GM23338 (cell line): ENCODE measurements around the gene EID2. TPM values are rescaled to one million over a fixed set of nuclear protein-coding genes. Genes with fewer than 3 reads are reported as not detected.

Source experiments
- ATAC-seq: fragments of 200-7000 bp; cut with Tn5 transposase; 3 replicates; pipeline ENCODE4 v1.9.1; 2020
- DNase-seq: peaks from one replicate; pipeline ENCODE4 v3.0.0-alpha.2; 2015; ENCODE audit warnings: low spot score
- H2AFZ ChIP-seq: fragments of 200-600 bp; sonication (generic); 2 replicates; pipeline ENCODE4 v1.8.0; 2016; ENCODE audit warnings: antibody characterized with exemption, mild to moderate bottlenecking, moderate library complexity
- H3F3A ChIP-seq: fragments of 200-600 bp; sonication (generic); replicated peaks from 2 replicates; pipeline ENCODE4 v1.8.0; 2017; ENCODE audit warnings: antibody characterized with exemption, mixed run types, low read depth
- H3K27ac ChIP-seq: fragments of 200-600 bp; sonication (generic); 2 replicates; pipeline ENCODE4 v1.6.1; 2016; ENCODE audit warnings: low read depth
- H3K27me3 ChIP-seq: fragments of 200-600 bp; sonication (generic); 2 replicates; pipeline ENCODE4 v1.8.0; 2016; ENCODE audit warnings: mild to moderate bottlenecking, mixed run types, moderate library complexity; ENCODE audit not compliant: insufficient read depth
- H3K36me3 ChIP-seq: fragments of 200-600 bp; sonication (generic); 2 replicates; pipeline ENCODE4 v1.8.0; 2016; ENCODE audit warnings: mild to moderate bottlenecking; ENCODE audit not compliant: insufficient read depth
- H3K4me1 ChIP-seq: fragments of 200-600 bp; sonication (generic); 2 replicates; pipeline ENCODE4 v1.8.0; 2016; ENCODE audit warnings: mild to moderate bottlenecking, moderate library complexity; ENCODE audit not compliant: insufficient read depth
- H3K4me2 ChIP-seq: fragments of 200-600 bp; sonication (generic); 2 replicates; pipeline ENCODE4 v1.7.1; 2017; ENCODE audit warnings: mixed run types
- H3K4me3 ChIP-seq: fragments of 200-600 bp; sonication (generic); 2 replicates; pipeline ENCODE4 v1.6.1; 2016; ENCODE audit warnings: mixed run types
- H3K79me2 ChIP-seq: fragments of 200-600 bp; sonication (generic); replicated peaks from 2 replicates; pipeline ENCODE4 v1.8.0; 2017; ENCODE audit warnings: mild to moderate bottlenecking; ENCODE audit not compliant: insufficient read depth
- H3K9me2 ChIP-seq: fragments of 200-600 bp; sonication (generic); 2 replicates; pipeline ENCODE4 v1.8.0; 2017; ENCODE audit not compliant: insufficient read depth
- H4K20me1 ChIP-seq: fragments of 200-600 bp; sonication (generic); replicated peaks from 2 replicates; pipeline ENCODE4 v1.8.0; 2017; ENCODE audit warnings: mild to moderate bottlenecking; ENCODE audit not compliant: insufficient read depth
- H3K27ac Mint-ChIP-seq: 2 replicates; pipeline ENCODE4 v1.8.0; 2020; ENCODE audit warnings: inconsistent platforms, mild to moderate bottlenecking, moderate library complexity, mixed read lengths
- H3K27me3 Mint-ChIP-seq: 3 replicates; pipeline ENCODE4 v1.8.0; 2022; ENCODE audit warnings: low read depth, mild to moderate bottlenecking, moderate library complexity, mixed read lengths, inconsistent platforms; ENCODE audit not compliant: insufficient read depth, poor library complexity
- H3K36me3 Mint-ChIP-seq: 3 replicates; pipeline ENCODE4 v1.8.0; 2021; ENCODE audit warnings: low read depth, mild to moderate bottlenecking, inconsistent platforms, moderate library complexity, mixed read lengths
- H3K4me1 Mint-ChIP-seq: 3 replicates; pipeline ENCODE4 v1.8.0; 2020; ENCODE audit warnings: mild to moderate bottlenecking, inconsistent platforms, mixed read lengths
- H3K4me3 Mint-ChIP-seq: 3 replicates; pipeline ENCODE4 v1.8.0; 2021; ENCODE audit warnings: moderate library complexity, mild to moderate bottlenecking, inconsistent platforms, mixed read lengths
- H3K9me3 Mint-ChIP-seq: 3 replicates; pipeline ENCODE4 v1.8.0; 2020; ENCODE audit warnings: moderate library complexity, mild to moderate bottlenecking, inconsistent platforms, mixed read lengths
- CREB1 ChIP-seq: fragments of 250-450 bp; sonication (Bioruptor Pico); IDR thresholded peaks from 2 replicates; pipeline ENCODE4 v1.5.0; 2020; ENCODE audit warnings: low read depth, mild to moderate bottlenecking, moderate library complexity
- EZH2 ChIP-seq: fragments of 200-600 bp; sonication (generic); IDR thresholded peaks from one replicate; pipeline ENCODE4 v1.8.0; 2017; ENCODE audit warnings: antibody characterized with exemption, mild to moderate bottlenecking, low read depth; ENCODE audit not compliant: unreplicated experiment
- EZH2phosphoT487 ChIP-seq: fragments of 200-600 bp; sonication (generic); IDR thresholded peaks from one replicate; pipeline ENCODE4 v1.8.1; 2018; ENCODE audit warnings: antibody characterized with exemption; ENCODE audit not compliant: unreplicated experiment
- JUNB ChIP-seq: IDR thresholded peaks from one replicate; pipeline ENCODE4 v1.6.1; 2016; ENCODE audit warnings: antibody characterized with exemption; ENCODE audit not compliant: unreplicated experiment
- NANOG ChIP-seq: IDR thresholded peaks from 2 replicates; pipeline ENCODE4 v1.6.1; 2016; ENCODE audit warnings: antibody characterized with exemption, borderline replicate concordance
- POLR2AphosphoS5 ChIP-seq: IDR thresholded peaks from 2 replicates; pipeline ENCODE4 v1.6.1; 2016; ENCODE audit warnings: antibody characterized with exemption, low read depth
- STAT1 ChIP-seq: IDR thresholded peaks from one replicate; pipeline ENCODE4 v1.6.1; 2016; ENCODE audit warnings: antibody characterized with exemption; ENCODE audit not compliant: unreplicated experiment
- ZNF114 ChIP-seq: fragments of 250-450 bp; sonication (Bioruptor Pico); IDR thresholded peaks from 2 replicates; pipeline ENCODE4 v1.5.0; 2020; ENCODE audit warnings: mild to moderate bottlenecking, moderate library complexity
- ZNF331 ChIP-seq: fragments of 250-450 bp; sonication (Bioruptor Pico); IDR thresholded peaks from 2 replicates; pipeline ENCODE4 v1.5.0; 2020; ENCODE audit warnings: low read depth, mild to moderate bottlenecking, moderate library complexity
- polyA plus RNA-seq: library from polyadenylated mRNA; unstranded; fragments of >200 nt; fragmentation: Nextera tagmentation; extraction: Ambion mirVana; gene quantifications from 2 replicates; pipeline ENCODE4 v1.2.1, GENCODE V29; 2016
- total RNA-seq: library from RNA; depleted of rRNA; stranded (reverse); fragments of >200 nt; shearing (Covaris generic); gene quantifications from 2 replicates; pipeline ENCODE4 v1.2.3, GENCODE V29; 2014
- TF ChIP-seq, protein P1 (sequence below), 2 experiments: fragments of 200-600 bp in 1 of 2; sonication (generic) in 1 of 2; conservative IDR thresholded peaks; 2 replicates each; pipeline versions ENCODE4 v1.5.1 to v1.6.1; 2016 to 2017; ENCODE audit warnings: antibody characterized with exemption in 2 of 2, low read depth in 2 of 2, mild to moderate bottlenecking in 2 of 2, moderate library complexity in 1 of 2
- TF ChIP-seq, protein P2 (sequence below): fragments of 250-450 bp; sonication (Bioruptor Pico); IDR thresholded peaks from 2 replicates; pipeline ENCODE4 v1.5.0; 2020; ENCODE audit warnings: mild to moderate bottlenecking, moderate library complexity
- TF ChIP-seq, protein P3 (sequence below): IDR thresholded peaks from one replicate; pipeline ENCODE4 v1.6.1; 2018; ENCODE audit warnings: antibody characterized with exemption; ENCODE audit not compliant: unreplicated experiment
- TF ChIP-seq, protein P4 (sequence below): IDR thresholded peaks from 2 replicates; pipeline ENCODE4 v1.6.1; 2016; ENCODE audit warnings: antibody characterized with exemption

The EID2 gene
- total and polyA plus RNA-seq, 2 experiments from 2014 or later, result 24.4 to 25.2 TPM

DNA sequence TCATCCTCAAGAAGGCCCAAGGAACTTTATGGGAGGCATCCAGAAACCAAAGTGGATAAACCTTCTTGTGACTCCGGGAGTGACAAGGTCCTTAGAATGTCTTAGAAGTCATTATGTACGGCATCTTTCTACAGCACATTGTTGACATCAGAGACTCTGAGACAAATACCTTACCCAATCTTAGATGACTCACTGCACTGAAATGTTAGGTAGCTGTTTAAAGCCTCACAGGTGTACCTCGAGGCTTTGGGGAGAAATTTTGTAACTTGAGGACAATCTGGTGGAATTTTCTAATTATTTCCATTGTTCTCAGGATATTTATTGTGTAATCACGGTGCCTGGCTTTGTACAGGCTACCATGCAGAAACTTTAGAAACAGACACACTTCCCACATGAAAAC, 47.5 kb upstream of the EID2 start:
- H3K36me3 ChIP-seq, result no peaks in the 10 kb centered on the region
- no peaks in the 10 kb centered on the region for H3K9me3 Mint-ChIP-seq
- H3K9me2 ChIP-seq, result no peaks in the 10 kb centered on the region
- TF ChIP-seq, protein P1, sequence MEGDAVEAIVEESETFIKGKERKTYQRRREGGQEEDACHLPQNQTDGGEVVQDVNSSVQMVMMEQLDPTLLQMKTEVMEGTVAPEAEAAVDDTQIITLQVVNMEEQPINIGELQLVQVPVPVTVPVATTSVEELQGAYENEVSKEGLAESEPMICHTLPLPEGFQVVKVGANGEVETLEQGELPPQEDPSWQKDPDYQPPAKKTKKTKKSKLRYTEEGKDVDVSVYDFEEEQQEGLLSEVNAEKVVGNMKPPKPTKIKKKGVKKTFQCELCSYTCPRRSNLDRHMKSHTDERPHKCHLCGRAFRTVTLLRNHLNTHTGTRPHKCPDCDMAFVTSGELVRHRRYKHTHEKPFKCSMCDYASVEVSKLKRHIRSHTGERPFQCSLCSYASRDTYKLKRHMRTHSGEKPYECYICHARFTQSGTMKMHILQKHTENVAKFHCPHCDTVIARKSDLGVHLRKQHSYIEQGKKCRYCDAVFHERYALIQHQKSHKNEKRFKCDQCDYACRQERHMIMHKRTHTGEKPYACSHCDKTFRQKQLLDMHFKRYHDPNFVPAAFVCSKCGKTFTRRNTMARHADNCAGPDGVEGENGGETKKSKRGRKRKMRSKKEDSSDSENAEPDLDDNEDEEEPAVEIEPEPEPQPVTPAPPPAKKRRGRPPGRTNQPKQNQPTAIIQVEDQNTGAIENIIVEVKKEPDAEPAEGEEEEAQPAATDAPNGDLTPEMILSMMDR (conservative IDR thresholded peaks at IDR 0.05; ENCODE audit: low read depth in 2 of 2), result no peak
- TF ChIP-seq POLR2AphosphoS5, result no peak
- TF ChIP-seq CREB1, result no peak
- TF ChIP-seq, protein P2, sequence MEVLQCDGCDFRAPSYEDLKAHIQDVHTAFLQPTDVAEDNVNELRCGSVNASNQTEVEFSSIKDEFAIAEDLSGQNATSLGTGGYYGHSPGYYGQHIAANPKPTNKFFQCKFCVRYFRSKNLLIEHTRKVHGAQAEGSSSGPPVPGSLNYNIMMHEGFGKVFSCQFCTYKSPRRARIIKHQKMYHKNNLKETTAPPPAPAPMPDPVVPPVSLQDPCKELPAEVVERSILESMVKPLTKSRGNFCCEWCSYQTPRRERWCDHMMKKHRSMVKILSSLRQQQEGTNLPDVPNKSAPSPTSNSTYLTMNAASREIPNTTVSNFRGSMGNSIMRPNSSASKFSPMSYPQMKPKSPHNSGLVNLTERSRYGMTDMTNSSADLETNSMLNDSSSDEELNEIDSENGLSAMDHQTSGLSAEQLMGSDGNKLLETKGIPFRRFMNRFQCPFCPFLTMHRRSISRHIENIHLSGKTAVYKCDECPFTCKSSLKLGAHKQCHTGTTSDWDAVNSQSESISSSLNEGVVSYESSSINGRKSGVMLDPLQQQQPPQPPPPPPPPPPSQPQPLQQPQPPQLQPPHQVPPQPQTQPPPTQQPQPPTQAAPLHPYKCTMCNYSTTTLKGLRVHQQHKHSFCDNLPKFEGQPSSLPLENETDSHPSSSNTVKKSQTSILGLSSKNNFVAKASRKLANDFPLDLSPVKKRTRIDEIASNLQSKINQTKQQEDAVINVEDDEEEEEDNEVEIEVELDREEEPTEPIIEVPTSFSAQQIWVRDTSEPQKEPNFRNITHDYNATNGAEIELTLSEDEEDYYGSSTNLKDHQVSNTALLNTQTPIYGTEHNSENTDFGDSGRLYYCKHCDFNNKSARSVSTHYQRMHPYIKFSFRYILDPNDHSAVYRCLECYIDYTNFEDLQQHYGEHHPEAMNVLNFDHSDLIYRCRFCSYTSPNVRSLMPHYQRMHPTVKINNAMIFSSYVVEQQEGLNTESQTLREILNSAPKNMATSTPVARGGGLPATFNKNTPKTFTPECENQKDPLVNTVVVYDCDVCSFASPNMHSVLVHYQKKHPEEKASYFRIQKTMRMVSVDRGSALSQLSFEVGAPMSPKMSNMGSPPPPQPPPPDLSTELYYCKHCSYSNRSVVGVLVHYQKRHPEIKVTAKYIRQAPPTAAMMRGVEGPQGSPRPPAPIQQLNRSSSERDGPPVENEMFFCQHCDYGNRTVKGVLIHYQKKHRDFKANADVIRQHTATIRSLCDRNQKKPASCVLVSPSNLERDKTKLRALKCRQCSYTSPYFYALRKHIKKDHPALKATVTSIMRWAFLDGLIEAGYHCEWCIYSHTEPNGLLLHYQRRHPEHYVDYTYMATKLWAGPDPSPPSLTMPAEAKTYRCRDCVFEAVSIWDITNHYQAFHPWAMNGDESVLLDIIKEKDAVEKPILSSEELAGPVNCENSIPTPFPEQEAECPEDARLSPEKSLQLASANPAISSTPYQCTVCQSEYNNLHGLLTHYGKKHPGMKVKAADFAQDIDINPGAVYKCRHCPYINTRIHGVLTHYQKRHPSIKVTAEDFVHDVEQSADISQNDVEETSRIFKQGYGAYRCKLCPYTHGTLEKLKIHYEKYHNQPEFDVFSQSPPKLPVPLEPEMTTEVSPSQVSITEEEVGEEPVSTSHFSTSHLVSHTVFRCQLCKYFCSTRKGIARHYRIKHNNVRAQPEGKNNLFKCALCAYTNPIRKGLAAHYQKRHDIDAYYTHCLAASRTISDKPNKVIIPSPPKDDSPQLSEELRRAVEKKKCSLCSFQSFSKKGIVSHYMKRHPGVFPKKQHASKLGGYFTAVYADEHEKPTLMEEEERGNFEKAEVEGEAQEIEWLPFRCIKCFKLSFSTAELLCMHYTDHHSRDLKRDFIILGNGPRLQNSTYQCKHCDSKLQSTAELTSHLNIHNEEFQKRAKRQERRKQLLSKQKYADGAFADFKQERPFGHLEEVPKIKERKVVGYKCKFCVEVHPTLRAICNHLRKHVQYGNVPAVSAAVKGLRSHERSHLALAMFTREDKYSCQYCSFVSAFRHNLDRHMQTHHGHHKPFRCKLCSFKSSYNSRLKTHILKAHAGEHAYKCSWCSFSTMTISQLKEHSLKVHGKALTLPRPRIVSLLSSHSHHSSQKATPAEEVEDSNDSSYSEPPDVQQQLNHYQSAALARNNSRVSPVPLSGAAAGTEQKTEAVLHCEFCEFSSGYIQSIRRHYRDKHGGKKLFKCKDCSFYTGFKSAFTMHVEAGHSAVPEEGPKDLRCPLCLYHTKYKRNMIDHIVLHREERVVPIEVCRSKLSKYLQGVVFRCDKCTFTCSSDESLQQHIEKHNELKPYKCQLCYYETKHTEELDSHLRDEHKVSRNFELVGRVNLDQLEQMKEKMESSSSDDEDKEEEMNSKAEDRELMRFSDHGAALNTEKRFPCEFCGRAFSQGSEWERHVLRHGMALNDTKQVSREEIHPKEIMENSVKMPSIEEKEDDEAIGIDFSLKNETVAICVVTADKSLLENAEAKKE (CRISPR knock-in tag), result no peak
- TF ChIP-seq EZH2phosphoT487, result no peak
- TF ChIP-seq ZNF331, result no peak
- TF ChIP-seq, protein P3, sequence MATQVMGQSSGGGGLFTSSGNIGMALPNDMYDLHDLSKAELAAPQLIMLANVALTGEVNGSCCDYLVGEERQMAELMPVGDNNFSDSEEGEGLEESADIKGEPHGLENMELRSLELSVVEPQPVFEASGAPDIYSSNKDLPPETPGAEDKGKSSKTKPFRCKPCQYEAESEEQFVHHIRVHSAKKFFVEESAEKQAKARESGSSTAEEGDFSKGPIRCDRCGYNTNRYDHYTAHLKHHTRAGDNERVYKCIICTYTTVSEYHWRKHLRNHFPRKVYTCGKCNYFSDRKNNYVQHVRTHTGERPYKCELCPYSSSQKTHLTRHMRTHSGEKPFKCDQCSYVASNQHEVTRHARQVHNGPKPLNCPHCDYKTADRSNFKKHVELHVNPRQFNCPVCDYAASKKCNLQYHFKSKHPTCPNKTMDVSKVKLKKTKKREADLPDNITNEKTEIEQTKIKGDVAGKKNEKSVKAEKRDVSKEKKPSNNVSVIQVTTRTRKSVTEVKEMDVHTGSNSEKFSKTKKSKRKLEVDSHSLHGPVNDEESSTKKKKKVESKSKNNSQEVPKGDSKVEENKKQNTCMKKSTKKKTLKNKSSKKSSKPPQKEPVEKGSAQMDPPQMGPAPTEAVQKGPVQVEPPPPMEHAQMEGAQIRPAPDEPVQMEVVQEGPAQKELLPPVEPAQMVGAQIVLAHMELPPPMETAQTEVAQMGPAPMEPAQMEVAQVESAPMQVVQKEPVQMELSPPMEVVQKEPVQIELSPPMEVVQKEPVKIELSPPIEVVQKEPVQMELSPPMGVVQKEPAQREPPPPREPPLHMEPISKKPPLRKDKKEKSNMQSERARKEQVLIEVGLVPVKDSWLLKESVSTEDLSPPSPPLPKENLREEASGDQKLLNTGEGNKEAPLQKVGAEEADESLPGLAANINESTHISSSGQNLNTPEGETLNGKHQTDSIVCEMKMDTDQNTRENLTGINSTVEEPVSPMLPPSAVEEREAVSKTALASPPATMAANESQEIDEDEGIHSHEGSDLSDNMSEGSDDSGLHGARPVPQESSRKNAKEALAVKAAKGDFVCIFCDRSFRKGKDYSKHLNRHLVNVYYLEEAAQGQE, result no peak
- TF ChIP-seq EZH2, result no peak
- TF ChIP-seq, protein P4, sequence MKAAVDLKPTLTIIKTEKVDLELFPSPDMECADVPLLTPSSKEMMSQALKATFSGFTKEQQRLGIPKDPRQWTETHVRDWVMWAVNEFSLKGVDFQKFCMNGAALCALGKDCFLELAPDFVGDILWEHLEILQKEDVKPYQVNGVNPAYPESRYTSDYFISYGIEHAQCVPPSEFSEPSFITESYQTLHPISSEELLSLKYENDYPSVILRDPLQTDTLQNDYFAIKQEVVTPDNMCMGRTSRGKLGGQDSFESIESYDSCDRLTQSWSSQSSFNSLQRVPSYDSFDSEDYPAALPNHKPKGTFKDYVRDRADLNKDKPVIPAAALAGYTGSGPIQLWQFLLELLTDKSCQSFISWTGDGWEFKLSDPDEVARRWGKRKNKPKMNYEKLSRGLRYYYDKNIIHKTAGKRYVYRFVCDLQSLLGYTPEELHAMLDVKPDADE, result no peak
- TF ChIP-seq STAT1, result no peak
- TF ChIP-seq JUNB, result no peak
- TF ChIP-seq ZNF114 (CRISPR knock-in tag), result no peak
- no peak for TF ChIP-seq NANOG
- H3K36me3 Mint-ChIP-seq, result no peaks in the 10 kb centered on the region
- no peak overlapping the region for H3K4me2 ChIP-seq
- H3K79me2 ChIP-seq, result no peaks in the 10 kb centered on the region
- peaks cover 5% of the 10 kb centered on the region for H3K27me3 Mint-ChIP-seq
- no peaks in the 10 kb centered on the region for H3F3A ChIP-seq
- no peak overlapping the region for H3K4me3 ChIP-seq
- no peak overlapping the region for H2AFZ ChIP-seq
- DNase-seq (no peak), ATAC-seq (no peak)
- H3K27ac Mint-ChIP-seq, result no peak overlapping the region
- no peak overlapping the region for H3K4me3 Mint-ChIP-seq
- no peaks in the 10 kb centered on the region for H4K20me1 ChIP-seq
- H3K4me1 ChIP-seq, result no peaks in the 10 kb centered on the region
- no peaks in the 10 kb centered on the region for H3K4me1 Mint-ChIP-seq
- H3K27me3 ChIP-seq, result 0 out of 2 replicates have a peak, but pooled peaks cover 4% of the 10 kb centered on the region
- H3K27ac ChIP-seq, result no peak overlapping the region
